NCI-H748 treated with DMSO at 0.1 percent for 48 hours (cell line): ENCODE measurements around the gene MORN5.
"Not testable (repeated sequence)": the region's sequence is repeated elsewhere in the genome, so short reads cannot be mapped to it uniquely, and the experiment has no call there.

Experiments
- DNase-seq: peaks from one replicate; lab custom pipeline; 2025; lab: John Stamatoyannopoulos, UW

MORN5 gene

GRCh38 chr9:122159026-122159924 is at the start of gene MORN5, which contains the start of gene NDUFA8:
Gene MORN5 (plus strand): TSS chr9:122159908. CDS start chr9:122159973, 65 bp downstream.
Gene NDUFA8 (minus strand): TSS chr9:122159779. CDS start chr9:122159677, 102 bp downstream.
- DNase-seq: peak; percentile 97

- DNase-seq: no peak
These were observed 49.4 kb upstream of the MORN5 start for GRCh38 chr9:122110100-122110833.

- no peak for DNase-seq
These were observed 48.2 kb upstream of the MORN5 start for GRCh38 chr9:122111413-122112085.

GRCh38 chr9:122112238-122112637 is 47.5 kb upstream of the MORN5 start:
- no peak for DNase-seq

GRCh38 chr9:122113574-122113973 is 46.1 kb upstream of the MORN5 start:
- no peak for DNase-seq

- no peak for DNase-seq
These were observed 44.3 kb upstream of the MORN5 start for GRCh38 chr9:122115176-122116035.

GRCh38 chr9:122116040-122116439 is 43.7 kb upstream of the MORN5 start:
- DNase-seq: no peak

- DNase-seq: no peak
These were observed 43.1 kb upstream of the MORN5 start for GRCh38 chr9:122116448-122117173.

- not testable (repeated sequence) for DNase-seq
These were observed 42.5 kb upstream of the MORN5 start for GRCh38 chr9:122117241-122117640.

- DNase-seq: no peak
These were observed 41.2 kb upstream of the MORN5 start for GRCh38 chr9:122118343-122119165.

- no peak for DNase-seq
These were observed 40.6 kb upstream of the MORN5 start for GRCh38 chr9:122119166-122119521.

GRCh38 chr9:122119721-122120120 is 40.0 kb upstream of the MORN5 start:
- no peak for DNase-seq

- no peak for DNase-seq
These were observed 39.2 kb upstream of the MORN5 start for GRCh38 chr9:122120316-122121071.

- no peak for DNase-seq
These were observed 38.3 kb upstream of the MORN5 start for GRCh38 chr9:122121391-122121790.

- DNase-seq: no peak
These were observed 37.8 kb upstream of the MORN5 start for GRCh38 chr9:122121931-122122330.

GRCh38 chr9:122122468-122122867 is 37.2 kb upstream of the MORN5 start:
- no peak for DNase-seq

- DNase-seq: peak; percentile 31
These were observed 36.6 kb upstream of the MORN5 start for GRCh38 chr9:122122903-122123632.

- DNase-seq: no peak
These were observed 35.7 kb upstream of the MORN5 start for GRCh38 chr9:122124048-122124447.
